Psoas muscle (tissue), 8 donors: ENCODE data around the gene MRPL50. TPM values are rescaled to one million over a fixed set of nuclear protein-coding genes. Genes with fewer than 3 reads are reported as not detected.

Experiments used
- ATAC-seq, 4 donors: fragments of 200-7000 bp; cut with Tn5 transposase; one replicate each; pipeline ENCODE4 v1.9.1; 2020; ENCODE audit warnings: moderate library complexity in 3 of 4, mild to moderate bottlenecking in 2 of 4
- DNase-seq, 2 donors: peaks; one replicate each; pipeline ENCODE4 v3.0.0-alpha.2; 2020
- H3K27ac ChIP-seq: fragments of 200-600 bp; one replicate; pipeline ENCODE4 v1.8.0; 2022
- H3K27me3 ChIP-seq, 3 donors: fragments of 200-600 bp in 1 of 3; one replicate each; pipeline versions ENCODE4 v1.6.1 to v1.8.0; 2013 to 2022; ENCODE audit warnings: low read length in 2 of 3, mild to moderate bottlenecking in 2 of 3, moderate library complexity in 1 of 3; ENCODE audit not compliant: insufficient read depth in 3 of 3
- H3K36me3 ChIP-seq, 2 donors: fragments of 200-600 bp in 1 of 2; one replicate each; pipeline versions ENCODE4 v1.6.1 to v1.8.0; 2013 to 2022; ENCODE audit warnings: low read depth in 1 of 2, mild to moderate bottlenecking in 1 of 2, moderate library complexity in 1 of 2; ENCODE audit not compliant: insufficient read depth in 1 of 2
- H3K4me1 ChIP-seq: fragments of 200-600 bp; one replicate; pipeline ENCODE4 v1.8.0; 2022
- H3K4me3 ChIP-seq: fragments of 200-600 bp; one replicate; pipeline ENCODE4 v1.8.0; 2022; ENCODE audit warnings: mild to moderate bottlenecking
- H3K9me3 ChIP-seq: fragments of 200-600 bp; one replicate; pipeline ENCODE4 v1.8.0; 2022
- WGBS, 3 donors: extraction: QIAGEN DNeasy Blood & Tissue Kit; methylation state at CpG; one replicate each; pipeline versions ENCODE4 v1.1.6 to v1.1.7; 2013; 5-methylcytosine and 5-hydroxymethylcytosine counted together
- intact Hi-C, 2 donors: fragments of 100-400 bp; cut with DNase I; formaldehyde crosslinking; loops; one replicate each; pipeline versions ENCODE4 v1.11.0 to v1.14.2; 2022
- polyA plus RNA-seq, 3 donors: library from polyadenylated mRNA; stranded (reverse); fragments of 200-250 nt; gene quantifications; one replicate each; pipeline ENCODE4 v1.2.3, GENCODE V29; 2013
- total RNA-seq, 4 donors: library from RNA; stranded (reverse); fragmentation: NEBNext Ultra II Directional in 2 of 4; extraction: Animal tissue kit (Norgen Biotek cat#: 25700) in 2 of 4; gene quantifications; one replicate each; pipeline versions ENCODE4 v1.2.1 to v1.2.4, GENCODE V29; 2021 to 2023
- TF ChIP-seq, protein P1 (sequence below): fragments of 200-600 bp; IDR thresholded peaks from one replicate; pipeline ENCODE4 v1.8.0; 2022; ENCODE audit warnings: antibody characterized with exemption
- donor health status: healthy with polysubstance abuse.
- donor health status: DM: no; HTN: no; CAD: no; lungs with moderate emphysema.
- donor health status: Bipolar disorder and iron deficiency.
- donor health status: healthy.
- donor health status: DM: yes; HTN: yes; CAD: no.
- donor health status: DM: no; HTN: no; CAD: no.
- donor health status: DM: no; HTN: no; CAD: no.
- donor health status: DM: yes; HTN: yes; CAD: no.

The MRPL50 gene
- total and polyA plus RNA-seq, 7 donors, result 8.6 to 19.9 (median 12.9) TPM

DNA sequence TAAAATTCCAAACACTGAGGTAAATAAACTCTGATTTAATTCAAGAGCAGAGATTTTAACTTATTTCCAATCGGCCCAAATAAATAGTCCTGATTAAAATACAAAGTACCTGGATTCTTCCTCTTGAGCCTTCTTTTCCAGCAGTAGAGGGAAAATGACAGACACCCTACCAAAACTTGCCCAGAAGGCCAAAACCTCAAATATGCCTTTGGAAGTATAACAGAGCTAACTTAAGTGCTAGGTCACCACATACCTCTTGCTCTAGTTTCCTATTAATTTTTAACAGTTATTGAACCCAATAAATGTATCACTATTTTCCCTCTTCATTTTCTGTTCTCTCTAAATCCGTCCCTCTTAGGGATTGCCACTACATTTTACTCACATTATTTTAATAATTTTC is 15.1 kb downstream of the MRPL50 start:
- peaks cover 5% of the 10 kb centered on the region for H3K9me3 ChIP-seq
- H3K27ac ChIP-seq, result no peak overlapping the region
- intact Hi-C loops, result no loop called here
- H3K27me3 ChIP-seq, result no peaks in the 10 kb centered on the region
- ATAC-seq (no peak), DNase-seq (no peak)
- WGBS, 3 donors, result 90 to 94% (median 93%) methylated on average over 2 of the region's 2 CpGs
- peaks cover 0 to 5% of the 10 kb centered on the region in 2 donors for H3K36me3 ChIP-seq
- H3K4me1 ChIP-seq, result no peaks in the 10 kb centered on the region
- TF ChIP-seq, protein P1, sequence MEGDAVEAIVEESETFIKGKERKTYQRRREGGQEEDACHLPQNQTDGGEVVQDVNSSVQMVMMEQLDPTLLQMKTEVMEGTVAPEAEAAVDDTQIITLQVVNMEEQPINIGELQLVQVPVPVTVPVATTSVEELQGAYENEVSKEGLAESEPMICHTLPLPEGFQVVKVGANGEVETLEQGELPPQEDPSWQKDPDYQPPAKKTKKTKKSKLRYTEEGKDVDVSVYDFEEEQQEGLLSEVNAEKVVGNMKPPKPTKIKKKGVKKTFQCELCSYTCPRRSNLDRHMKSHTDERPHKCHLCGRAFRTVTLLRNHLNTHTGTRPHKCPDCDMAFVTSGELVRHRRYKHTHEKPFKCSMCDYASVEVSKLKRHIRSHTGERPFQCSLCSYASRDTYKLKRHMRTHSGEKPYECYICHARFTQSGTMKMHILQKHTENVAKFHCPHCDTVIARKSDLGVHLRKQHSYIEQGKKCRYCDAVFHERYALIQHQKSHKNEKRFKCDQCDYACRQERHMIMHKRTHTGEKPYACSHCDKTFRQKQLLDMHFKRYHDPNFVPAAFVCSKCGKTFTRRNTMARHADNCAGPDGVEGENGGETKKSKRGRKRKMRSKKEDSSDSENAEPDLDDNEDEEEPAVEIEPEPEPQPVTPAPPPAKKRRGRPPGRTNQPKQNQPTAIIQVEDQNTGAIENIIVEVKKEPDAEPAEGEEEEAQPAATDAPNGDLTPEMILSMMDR, result no peak
- no peak overlapping the region for H3K4me3 ChIP-seq

DNA sequence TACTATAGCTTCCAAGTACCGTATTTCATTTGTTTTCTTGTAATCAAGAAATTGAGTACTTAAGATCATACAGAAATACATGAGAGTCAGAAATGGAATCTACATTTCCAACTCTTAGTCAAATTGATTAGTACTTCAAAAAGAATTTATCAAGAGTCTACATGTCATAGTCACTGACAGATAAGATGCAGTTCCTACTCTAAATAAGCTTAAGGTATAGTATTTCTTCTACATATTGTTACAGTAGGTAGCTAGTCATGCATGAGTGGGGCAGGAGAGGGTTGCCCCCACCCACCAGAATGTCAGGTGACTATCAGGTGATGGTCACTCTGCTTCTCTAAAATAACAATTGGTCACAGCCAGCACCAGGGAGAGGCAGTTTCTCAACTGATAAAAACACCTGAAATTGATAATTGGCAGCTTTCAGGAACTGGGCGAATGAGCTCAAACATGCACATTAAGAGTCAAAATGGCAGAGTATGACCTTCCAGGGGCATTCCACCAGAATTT is 16.5 kb downstream of the MRPL50 start:
- Histone ChIP-seq H3K36me3 (no peaks in the 10 kb centered on the region), H3K27ac (no peak overlapping the region), H3K4me1 (no peaks in the 10 kb centered on the region), H3K27me3 (no peaks in the 10 kb centered on the region), H3K9me3 (peaks cover 5% of the 10 kb centered on the region), H3K4me3 (no peak overlapping the region)
- TF ChIP-seq, protein P1, result no peak
- no peak for ATAC-seq
- intact Hi-C loops, result no loop called here
- DNase-seq, result no peak
- WGBS, 3 donors, result 93 to 95% (median 93%) methylated on average over 2 of the region's 2 CpGs

DNA sequence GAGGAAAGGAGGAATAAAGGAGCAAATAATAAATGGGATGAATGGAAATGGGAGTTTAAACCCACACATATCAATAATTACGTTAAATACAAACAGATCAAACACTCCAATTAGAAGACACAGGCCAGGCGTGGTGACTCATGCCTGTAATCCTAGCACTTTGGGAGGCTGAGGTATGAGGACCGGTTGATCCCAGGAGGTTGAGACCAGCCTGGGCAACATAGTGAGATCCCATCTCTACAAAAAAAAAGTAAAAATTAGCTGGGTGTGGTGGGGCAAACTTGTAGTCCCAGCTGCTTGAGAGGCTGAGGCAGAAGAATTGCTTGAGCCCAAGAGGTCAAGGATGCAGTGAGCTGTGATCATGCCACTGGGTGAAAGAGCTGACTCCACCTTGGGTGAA is 17.3 kb downstream of the MRPL50 start:
- Histone ChIP-seq H3K27ac (no peak overlapping the region), H3K9me3 (peaks cover 5% of the 10 kb centered on the region), H3K4me1 (no peaks in the 10 kb centered on the region), H3K36me3 (no peaks in the 10 kb centered on the region), H3K4me3 (no peak overlapping the region), H3K27me3 (no peaks in the 10 kb centered on the region)
- ATAC-seq, result no peak
- TF ChIP-seq, protein P1, result no peak
- no peak for DNase-seq
- WGBS, 3 donors, result 91 to 95% (median 92%) methylated on average over 3 of the region's 3 CpGs
- intact Hi-C loops, result no loop called here

DNA sequence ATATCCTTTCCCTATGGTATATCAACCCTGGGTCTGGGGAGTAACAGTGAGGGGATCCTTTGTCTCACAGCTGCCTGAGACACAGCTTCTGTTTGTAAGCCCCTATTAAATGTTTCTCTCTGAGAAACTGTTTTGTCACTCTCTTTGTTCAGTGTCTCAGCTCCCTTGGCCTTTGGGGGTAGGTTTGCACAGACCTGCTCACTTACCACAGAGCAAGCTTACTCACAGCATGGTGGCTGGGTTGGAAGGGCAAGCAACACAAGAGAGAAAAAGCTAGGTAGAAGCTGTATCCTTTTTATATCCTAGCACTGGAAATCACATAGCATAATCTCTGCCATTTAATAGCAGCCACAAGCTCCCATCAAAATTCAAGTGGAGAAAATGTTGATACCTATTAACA is 18.1 kb downstream of the MRPL50 start:
- Histone ChIP-seq H3K4me3 (no peak overlapping the region), H3K4me1 (no peaks in the 10 kb centered on the region), H3K9me3 (peaks cover 3% of the 10 kb centered on the region), H3K27me3 (no peaks in the 10 kb centered on the region), H3K27ac (no peak overlapping the region), H3K36me3 (no peaks in the 10 kb centered on the region)
- ATAC-seq, result no peak
- TF ChIP-seq, protein P1, result no peak
- intact Hi-C loops, result no loop called here
- no peak for DNase-seq

DNA sequence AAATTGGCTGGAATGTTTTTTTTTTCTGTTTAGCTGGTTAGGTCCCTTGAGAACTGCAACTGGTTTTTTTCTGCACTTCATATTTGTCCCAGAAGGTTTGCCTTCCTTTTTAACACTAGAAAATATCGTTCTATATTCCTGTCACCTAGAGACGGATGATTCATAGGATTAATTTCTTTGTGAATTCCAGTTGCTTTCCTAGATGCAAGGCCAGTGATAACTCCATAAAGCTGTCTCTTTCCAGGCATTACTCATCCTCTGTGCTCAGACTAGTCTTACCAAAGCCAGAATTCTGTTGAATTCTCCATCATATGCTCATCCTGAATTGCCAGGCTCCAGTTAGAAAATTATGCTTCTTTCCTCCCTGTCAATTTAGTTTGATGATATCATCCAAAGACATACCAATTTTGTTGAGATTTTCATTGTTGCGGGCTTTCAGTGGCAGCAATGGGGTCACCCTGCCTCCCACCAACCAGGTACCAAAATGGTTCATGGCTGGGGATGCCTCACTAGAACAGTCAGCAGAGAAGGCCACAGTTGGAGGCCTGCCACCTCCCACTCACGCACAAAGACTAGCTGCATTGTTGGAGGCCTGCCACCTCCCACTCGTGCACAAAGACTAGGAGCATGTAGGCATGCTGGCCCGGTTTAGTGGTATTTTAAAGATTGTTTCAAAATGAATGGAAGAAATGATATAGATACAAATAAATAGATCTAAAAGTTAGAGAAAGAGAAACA is 22.1 kb downstream of the MRPL50 start:
- intact Hi-C loops, result no loop called here
- Histone ChIP-seq H3K4me1 (no peaks in the 10 kb centered on the region), H3K4me3 (no peak overlapping the region), H3K27me3 (no peaks in the 10 kb centered on the region), H3K36me3 (no peaks in the 10 kb centered on the region), H3K27ac (no peak overlapping the region), H3K9me3 (no peaks in the 10 kb centered on the region)
- no peak for DNase-seq
- no peak for ATAC-seq
- WGBS, 3 donors, result 68 to 76% (median 69%) methylated on average over 6 of the region's 6 CpGs
- TF ChIP-seq, protein P1, result no peak
